Liver (tissue), 9 donors: ENCODE measurements around the gene JPT2. TPM values are rescaled to one million over a fixed set of nuclear protein-coding genes. Genes with fewer than 3 reads are reported as not detected.

Experiments
- DNase-seq: peaks from one replicate; pipeline ENCODE4 v3.0.0-alpha.2; 2017; ENCODE audit warnings: low spot score
- H3K27ac ChIP-seq, 2 donors: one replicate each; pipeline ENCODE4 v1.7.0; 2013; ENCODE audit warnings: inconsistent platforms in 2 of 2, low read length in 2 of 2, control low read depth in 1 of 2, low read depth in 1 of 2, mild to moderate bottlenecking in 1 of 2
- H3K27me3 ChIP-seq, 4 donors: one replicate each; pipeline versions ENCODE4 v1.6.1 to v1.7.0; 2013; ENCODE audit warnings: low read length in 3 of 4, inconsistent platforms in 1 of 4, mild to moderate bottlenecking in 1 of 4, moderate library complexity in 1 of 4; ENCODE audit not compliant: control insufficient read depth in 4 of 4, insufficient read depth in 4 of 4
- H3K36me3 ChIP-seq, 4 donors: one replicate each; pipeline versions ENCODE4 v1.6.1 to v1.7.0; 2013; ENCODE audit warnings: low read length in 3 of 4, mild to moderate bottlenecking in 3 of 4, low read depth in 1 of 4, moderate library complexity in 1 of 4; ENCODE audit not compliant: control insufficient read depth in 4 of 4, insufficient read depth in 3 of 4
- H3K4me1 ChIP-seq, 4 donors: one replicate each; pipeline versions ENCODE4 v1.6.1 to v1.7.0; 2013; ENCODE audit warnings: low read length in 3 of 4, mild to moderate bottlenecking in 3 of 4, moderate library complexity in 1 of 4; ENCODE audit not compliant: control insufficient read depth in 4 of 4, insufficient read depth in 4 of 4
- H3K4me3 ChIP-seq, 3 donors: one replicate each; pipeline versions ENCODE4 v1.6.1 to v1.7.0; 2013; ENCODE audit warnings: low read length in 3 of 3, control low read depth in 1 of 3, low read depth in 1 of 3, mild to moderate bottlenecking in 1 of 3
- H3K9ac ChIP-seq, 2 donors: one replicate each; pipeline ENCODE4 v1.7.0; 2013; ENCODE audit warnings: low read length in 2 of 2, mild to moderate bottlenecking in 2 of 2, moderate library complexity in 2 of 2, control low read depth in 1 of 2, low read depth in 1 of 2
- H3K9me3 ChIP-seq, 4 donors: one replicate each; pipeline versions ENCODE4 v1.6.1 to v1.7.0; 2013; ENCODE audit warnings: low read length in 3 of 4; ENCODE audit not compliant: control insufficient read depth in 4 of 4
- CTCF ChIP-seq: fragments of 150-350 bp; IDR thresholded peaks from 2 replicates; pipeline ENCODE4 v1.5.1; 2017; ENCODE audit warnings: improper control_type of control experiment, low read depth, low read length; ENCODE audit not compliant: missing input control
- EGR1 ChIP-seq, 2 donors: IDR thresholded peaks; 2 replicates each; pipeline ENCODE4 v1.6.1; 2016 to 2018; ENCODE audit warnings: antibody characterized with exemption in 2 of 2, low read depth in 2 of 2
- FOXA1 ChIP-seq: IDR thresholded peaks from 2 replicates; pipeline ENCODE4 v1.6.1; 2016; ENCODE audit warnings: antibody characterized with exemption
- FOXA2 ChIP-seq: IDR thresholded peaks from 2 replicates; pipeline ENCODE4 v1.6.1; 2016; ENCODE audit warnings: antibody characterized with exemption
- JUND ChIP-seq, 2 donors: IDR thresholded peaks; 2 replicates each; pipeline ENCODE4 v1.6.1; 2016; ENCODE audit warnings: antibody characterized with exemption in 2 of 2
- NR2F2 ChIP-seq: IDR thresholded peaks from 2 replicates; pipeline ENCODE4 v1.6.1; 2016; ENCODE audit warnings: antibody characterized with exemption
- RAD21 ChIP-seq, 2 donors: IDR thresholded peaks; 2 replicates each; pipeline ENCODE4 v1.6.1; 2016; ENCODE audit warnings: antibody characterized with exemption in 2 of 2, mild to moderate bottlenecking in 2 of 2
- REST ChIP-seq: IDR thresholded peaks from 2 replicates; pipeline ENCODE4 v1.6.1; 2016; ENCODE audit warnings: antibody characterized with exemption, mild to moderate bottlenecking
- RXRA ChIP-seq, 2 donors: IDR thresholded peaks; 2 replicates each; pipeline ENCODE4 v1.6.1; 2017 to 2018; ENCODE audit warnings: antibody characterized with exemption in 2 of 2, mild to moderate bottlenecking in 1 of 2
- SP1 ChIP-seq: IDR thresholded peaks from 2 replicates; pipeline ENCODE4 v1.6.1; 2018; ENCODE audit warnings: antibody characterized with exemption, mild to moderate bottlenecking
- YY1 ChIP-seq: IDR thresholded peaks from 2 replicates; pipeline ENCODE4 v1.6.1; 2016; ENCODE audit warnings: antibody characterized with exemption, mild to moderate bottlenecking
- WGBS: extraction: QIAGEN DNeasy Blood & Tissue Kit; methylation state at CpG from one replicate; pipeline ENCODE4 v1.1.7; 2013; 5-methylcytosine and 5-hydroxymethylcytosine counted together
- polyA plus RNA-seq, 2 donors: library from polyadenylated mRNA; stranded (reverse) in 1 of 2; unstranded in 1 of 2; fragments of 200-250 nt in 1 of 2; fragments of >200 nt in 1 of 2; fragmentation: Nextera tagmentation in 1 of 2; extraction: Ambion mirVana in 1 of 2; gene quantifications; one replicate each; pipeline versions ENCODE4 v1.2.1 to v1.2.3, GENCODE V29; 2013 to 2015
- total RNA-seq, 2 donors: library from RNA; depleted of rRNA; stranded (reverse); fragments of >200 nt; gene quantifications; one replicate each; pipeline ENCODE4 v1.2.3, GENCODE V29; 2014
- TF ChIP-seq, protein P1 (sequence below): IDR thresholded peaks from 2 replicates; pipeline ENCODE4 v1.6.1; 2016; ENCODE audit warnings: antibody characterized with exemption
- donor health status: healthy.
- donor health status: healthy.
- donor health status: healthy.
- donor health status: healthy.
- donor health status: healthy.

Gene JPT2
- total and polyA plus RNA-seq, 4 donors, result 7.4 to 32.6 (median 28.4) TPM

GRCh38 chr16:1734816-1735215 lies 56.7 kb downstream of the JPT2 start (continued):
- no peak for TF ChIP-seq CTCF
- TF ChIP-seq, protein P1, sequence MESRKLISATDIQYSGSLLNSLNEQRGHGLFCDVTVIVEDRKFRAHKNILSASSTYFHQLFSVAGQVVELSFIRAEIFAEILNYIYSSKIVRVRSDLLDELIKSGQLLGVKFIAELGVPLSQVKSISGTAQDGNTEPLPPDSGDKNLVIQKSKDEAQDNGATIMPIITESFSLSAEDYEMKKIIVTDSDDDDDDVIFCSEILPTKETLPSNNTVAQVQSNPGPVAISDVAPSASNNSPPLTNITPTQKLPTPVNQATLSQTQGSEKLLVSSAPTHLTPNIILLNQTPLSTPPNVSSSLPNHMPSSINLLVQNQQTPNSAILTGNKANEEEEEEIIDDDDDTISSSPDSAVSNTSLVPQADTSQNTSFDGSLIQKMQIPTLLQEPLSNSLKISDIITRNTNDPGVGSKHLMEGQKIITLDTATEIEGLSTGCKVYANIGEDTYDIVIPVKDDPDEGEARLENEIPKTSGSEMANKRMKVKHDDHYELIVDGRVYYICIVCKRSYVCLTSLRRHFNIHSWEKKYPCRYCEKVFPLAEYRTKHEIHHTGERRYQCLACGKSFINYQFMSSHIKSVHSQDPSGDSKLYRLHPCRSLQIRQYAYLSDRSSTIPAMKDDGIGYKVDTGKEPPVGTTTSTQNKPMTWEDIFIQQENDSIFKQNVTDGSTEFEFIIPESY, result no peak
- no peak for TF ChIP-seq JUND (IDR thresholded peaks at IDR 0.05)
- no peak for TF ChIP-seq RXRA (IDR thresholded peaks at IDR 0.05)
- no peak for TF ChIP-seq EGR1 (IDR thresholded peaks at IDR 0.05; ENCODE audit: low read depth in 2 of 2)

DNA sequence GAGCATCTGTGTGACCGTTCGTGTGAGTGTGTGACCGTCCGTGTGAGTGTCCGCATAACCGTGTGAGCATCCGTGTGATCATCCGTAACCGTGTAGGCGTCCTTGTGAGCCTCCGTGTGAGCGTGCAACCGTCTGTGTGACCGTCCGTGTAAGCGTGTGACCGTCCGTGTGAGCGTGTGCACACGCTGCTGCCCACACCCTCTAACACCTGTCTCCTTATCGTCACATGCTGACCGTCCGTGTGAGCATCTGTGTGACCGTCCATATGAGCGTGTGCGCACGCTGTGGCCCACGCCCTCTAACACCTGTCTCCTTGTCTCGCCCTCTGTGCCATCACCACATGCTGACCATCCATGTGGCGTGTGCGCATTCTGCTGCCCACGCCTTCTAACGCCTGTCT lies 62.2 kb downstream of the JPT2 start:
- DNase-seq, result no peak
- peaks cover under 1 to 34% (median 6%) of the 10 kb centered on the region in 4 donors for H3K36me3 ChIP-seq
- no peak overlapping the region for H3K4me3 ChIP-seq

More for the DNA sequence above, 62.2 kb downstream of the JPT2 start:
- TF ChIP-seq, protein P1, result no peak
- TF ChIP-seq FOXA1, result no peak
- no peak for TF ChIP-seq YY1
- TF ChIP-seq NR2F2, result no peak
- TF ChIP-seq REST, result no peak
- no peak for TF ChIP-seq RAD21 (IDR thresholded peaks at IDR 0.05)
- no peak for TF ChIP-seq SP1
- no peak for TF ChIP-seq FOXA2
- no peaks in the 10 kb centered on the region for H3K4me1 ChIP-seq
- H3K27me3 ChIP-seq, result no peaks in the 10 kb centered on the region
- 98% methylated on average over 33 of the region's 33 CpGs for WGBS
- H3K9me3 ChIP-seq, result no peaks in the 10 kb centered on the region
- H3K27ac ChIP-seq, result no peak overlapping the region
- no peak overlapping the region for H3K9ac ChIP-seq
